ENCODE measurements around the gene PPIF. TPM values are rescaled to one million over a fixed set of nuclear protein-coding genes. Genes with fewer than 3 reads are reported as not detected.

The PPIF gene
- total RNA-seq, 1 donor from 2014 or later = 21.9 TPM

GRCh38 chr10:79339266-79339665 is 8.0 kb upstream of the PPIF start:
- Mint-ChIP-seq H3K9me3 (ENCODE audit: unreplicated experiment) (no peaks in the 10 kb centered on the region), H3K4me3 (ENCODE audit: unreplicated experiment) (no peak overlapping the region), H3K27ac (ENCODE audit: unreplicated experiment) (no peak overlapping the region)

GRCh38 chr10:79340646-79341244 is 6.5 kb upstream of the PPIF start:
- Mint-ChIP-seq H3K36me3 (ENCODE audit: low read depth, unreplicated experiment) (peaks cover 7% of the 10 kb centered on the region), H3K9me3 (ENCODE audit: unreplicated experiment) (no peaks in the 10 kb centered on the region), H3K27ac (ENCODE audit: unreplicated experiment) (no peak overlapping the region), H3K4me3 (ENCODE audit: unreplicated experiment) (no peak overlapping the region), H3K27me3 (ENCODE audit: unreplicated experiment) (peaks cover 16% of the 10 kb centered on the region), H3K4me1 (ENCODE audit: unreplicated experiment) (no peaks in the 10 kb centered on the region)
- no peak for TF ChIP-seq CTCF (IDR thresholded peaks at IDR 0.05; ENCODE audit: unreplicated experiment)
- DNase-seq (ENCODE audit: low spot score) = no peak

More at GRCh38 chr10:79339266-79339665, 8.0 kb upstream of the PPIF start:
- no peak for DNase-seq (ENCODE audit: low spot score)
- Mint-ChIP-seq H3K27me3 (ENCODE audit: unreplicated experiment) (peaks cover 16% of the 10 kb centered on the region), H3K36me3 (ENCODE audit: low read depth, unreplicated experiment) (peaks cover 7% of the 10 kb centered on the region), H3K4me1 (ENCODE audit: unreplicated experiment) (no peaks in the 10 kb centered on the region)
- TF ChIP-seq CTCF (IDR thresholded peaks at IDR 0.05; ENCODE audit: unreplicated experiment) = no peak

- no peaks in the 10 kb centered on the region for H3K4me1 Mint-ChIP-seq (ENCODE audit: unreplicated experiment)
- no peak for TF ChIP-seq CTCF (IDR thresholded peaks at IDR 0.05; ENCODE audit: unreplicated experiment)
- no peak overlapping the region for H3K4me3 Mint-ChIP-seq (ENCODE audit: unreplicated experiment)
- no peaks in the 10 kb centered on the region for H3K9me3 Mint-ChIP-seq (ENCODE audit: unreplicated experiment)
- H3K36me3 Mint-ChIP-seq (ENCODE audit: low read depth, unreplicated experiment) = no peaks in the 10 kb centered on the region
- H3K27ac Mint-ChIP-seq (ENCODE audit: unreplicated experiment) = no peak overlapping the region
- peaks cover 13% of the 10 kb centered on the region for H3K27me3 Mint-ChIP-seq (ENCODE audit: unreplicated experiment)
- DNase-seq (ENCODE audit: low spot score) = no peak
Measured at GRCh38 chr10:79342295-79342761, 4.9 kb upstream of the PPIF start.

- DNase-seq (ENCODE audit: low spot score) = no peak
- H3K4me1 Mint-ChIP-seq (ENCODE audit: unreplicated experiment) = no peaks in the 10 kb centered on the region
- no peak overlapping the region for H3K4me3 Mint-ChIP-seq (ENCODE audit: unreplicated experiment)
- no peak overlapping the region for H3K27ac Mint-ChIP-seq (ENCODE audit: unreplicated experiment)
- TF ChIP-seq CTCF (IDR thresholded peaks at IDR 0.05; ENCODE audit: unreplicated experiment) = no peak
- no peaks in the 10 kb centered on the region for H3K9me3 Mint-ChIP-seq (ENCODE audit: unreplicated experiment)
- peaks cover 13% of the 10 kb centered on the region for H3K27me3 Mint-ChIP-seq (ENCODE audit: unreplicated experiment)
- no peaks in the 10 kb centered on the region for H3K36me3 Mint-ChIP-seq (ENCODE audit: low read depth, unreplicated experiment)
Measured at GRCh38 chr10:79342811-79343561, 4.3 kb upstream of the PPIF start.
